Stimulated activated CD4-positive, alpha-beta T cell treated with anti-CD3 and anti-CD28 coated beads, Interleukin-1b, Interleukin-23, amount 100 ng/mL, for 4 hours (primary cell): Measurements from ENCODE around the gene PPP2R2D.
"Not testable (repeated sequence)": the region's sequence is repeated elsewhere in the genome, so short reads cannot be mapped to it uniquely, and the experiment has no call there.

Source experiments
- DNase-seq, 2 donors: peaks; one replicate each; pipeline ENCODE4 v3.0.0-alpha.2; 2020; ENCODE audit warnings: low read depth in 2 of 2

Gene PPP2R2D

GRCh38 chr10:131949041-131949862 lies 48.4 kb downstream of the PPP2R2D start:
- no peak for DNase-seq

GRCh38 chr10:131949908-131950307 lies 49.1 kb downstream of the PPP2R2D start:
- not testable (repeated sequence) for DNase-seq

GRCh38 chr10:131954356-131954965 lies 53.7 kb downstream of the PPP2R2D start:
- no peak for DNase-seq

GRCh38 chr10:131955591-131956340 lies 55.0 kb downstream of the PPP2R2D start:
- no peak for DNase-seq

DNA sequence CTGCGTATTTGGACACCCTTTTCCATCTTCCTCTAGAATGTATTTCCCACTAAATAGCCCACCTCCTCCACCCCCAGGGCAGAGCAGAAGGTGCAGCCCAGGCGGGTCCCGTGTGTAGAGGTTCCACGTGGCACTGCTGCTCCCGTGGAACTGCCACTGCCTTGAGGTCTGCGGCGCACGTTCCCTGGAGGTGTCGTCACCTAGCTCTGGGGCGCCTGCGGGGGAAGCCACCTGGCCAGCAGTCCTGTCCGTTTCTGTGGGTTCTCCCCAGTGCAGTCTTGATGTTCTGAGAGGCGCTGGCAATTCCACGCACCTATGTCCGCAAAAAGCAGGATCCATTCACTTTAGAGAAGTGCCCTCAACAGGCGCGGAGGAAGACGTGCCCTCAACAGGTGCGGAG lies 59.0 kb downstream of the PPP2R2D start:
- DNase-seq = no peak

- DNase-seq = no peak
These were observed 59.8 kb downstream of the PPP2R2D start for GRCh38 chr10:131960631-131961046.

DNA sequence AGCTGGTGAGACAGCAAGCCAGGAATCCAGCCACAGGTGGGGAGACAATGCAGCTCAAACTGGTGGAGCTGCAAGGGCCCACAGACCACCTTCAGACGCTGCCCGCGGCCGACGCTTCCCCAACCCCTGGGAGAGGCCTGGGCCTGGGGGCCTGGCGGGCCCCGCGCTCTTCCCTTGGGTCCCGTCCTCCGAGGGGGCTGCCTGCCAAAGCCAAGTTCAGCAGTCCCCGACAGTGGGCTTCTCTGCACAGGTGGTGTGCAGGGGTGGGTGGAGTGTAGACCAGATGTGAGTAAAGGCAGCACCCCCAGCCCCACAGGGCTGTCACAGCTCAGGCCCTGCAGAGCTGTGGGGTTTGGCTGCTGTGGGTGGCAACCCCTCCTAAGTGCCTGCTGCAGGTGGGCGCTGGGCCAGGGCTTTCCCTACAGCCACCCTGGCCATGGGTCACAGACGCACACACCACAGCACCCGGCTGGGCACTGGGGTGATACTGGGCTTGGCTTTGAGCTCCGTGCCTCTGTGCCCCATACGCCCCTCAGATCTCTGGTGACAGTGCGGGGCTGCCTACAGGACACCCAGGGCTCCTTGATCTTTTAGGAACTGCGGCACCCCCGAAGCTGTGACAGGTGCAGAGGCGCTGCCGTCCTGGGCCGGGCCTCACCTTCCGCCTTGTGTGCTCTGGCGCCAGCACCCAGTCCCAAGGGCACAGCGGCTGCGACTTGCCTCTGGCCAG lies 60.4 kb downstream of the PPP2R2D start:
- no peak for DNase-seq

- no peak for DNase-seq
These were observed 61.2 kb downstream of the PPP2R2D start for GRCh38 chr10:131961777-131962662.

- no peak for DNase-seq
These were observed 62.5 kb downstream of the PPP2R2D start for GRCh38 chr10:131963350-131963749.

GRCh38 chr10:131963811-131964210 lies 63.0 kb downstream of the PPP2R2D start:
- no peak for DNase-seq

GRCh38 chr10:131964298-131964697 lies 63.5 kb downstream of the PPP2R2D start:
- no peak for DNase-seq

DNA sequence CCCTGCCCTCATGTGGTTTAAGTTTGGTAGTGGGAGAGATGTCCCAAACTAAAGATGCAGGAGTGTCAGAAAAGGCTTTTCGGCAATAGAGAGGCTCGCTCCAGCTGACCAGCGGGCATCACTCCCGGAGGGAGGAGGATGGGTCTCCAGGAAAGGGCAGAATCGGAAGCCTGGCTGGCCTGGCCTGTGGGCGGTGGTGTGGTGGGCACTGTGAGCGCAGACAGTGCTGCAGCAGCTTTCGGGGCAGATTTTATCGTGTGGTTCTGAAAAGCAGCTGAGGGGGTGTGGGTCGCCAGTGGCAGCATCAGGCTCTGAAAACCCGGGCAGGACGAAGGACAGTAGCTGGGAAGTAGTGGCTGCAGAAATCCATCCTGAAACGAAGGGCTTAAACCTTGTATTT lies 68.1 kb downstream of the PPP2R2D start:
- no peak for DNase-seq

DNA sequence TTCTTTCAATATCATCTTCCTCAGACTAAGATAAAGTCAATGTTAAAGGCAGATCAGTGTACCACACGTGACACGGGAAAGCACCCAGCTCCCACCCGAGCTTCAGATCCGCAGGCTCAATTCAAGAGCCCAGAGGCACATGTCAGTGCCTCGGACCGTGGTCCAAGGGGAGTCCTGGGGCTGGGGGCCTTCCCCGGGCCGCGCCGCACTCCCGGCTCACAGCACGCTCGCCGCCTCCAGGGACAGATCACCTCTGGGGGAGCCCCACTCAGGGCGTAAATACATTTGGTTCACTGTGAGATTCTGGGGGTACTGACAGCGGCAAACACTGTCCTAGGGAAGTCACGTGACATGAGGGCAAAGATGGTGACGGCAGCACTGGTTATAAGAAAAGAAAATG lies 70.1 kb downstream of the PPP2R2D start:
- no peak for DNase-seq

- no peak for DNase-seq
These were observed 70.8 kb downstream of the PPP2R2D start for GRCh38 chr10:131971591-131971990.

- DNase-seq = no peak
These were observed 71.8 kb downstream of the PPP2R2D start for GRCh38 chr10:131972474-131973071.

- DNase-seq = peak in 1 of 2 donors; percentile 9
These were observed 72.5 kb downstream of the PPP2R2D start for GRCh38 chr10:131973160-131973951.

GRCh38 chr10:131974034-131974817 lies 73.4 kb downstream of the PPP2R2D start:
- DNase-seq = no peak

GRCh38 chr10:131975003-131975402 lies 74.2 kb downstream of the PPP2R2D start:
- DNase-seq = no peak

GRCh38 chr10:131975796-131976195 lies 75.0 kb downstream of the PPP2R2D start:
- DNase-seq = no peak
